GM04504 (cell line): ENCODE data around the gene AP2S1.
A peak's percentile ranks its signal among the peaks of the same experiment; 100 is the strongest.
"Not testable (repeated sequence)": the region's sequence is repeated elsewhere in the genome, so short reads cannot be mapped to it uniquely, and the experiment has no call there.

Experiments
- DNase-seq: peaks from one replicate; pipeline ENCODE4 v3.0.0-alpha.2; 2012; ENCODE audit warnings: low read depth

The AP2S1 gene

DNA sequence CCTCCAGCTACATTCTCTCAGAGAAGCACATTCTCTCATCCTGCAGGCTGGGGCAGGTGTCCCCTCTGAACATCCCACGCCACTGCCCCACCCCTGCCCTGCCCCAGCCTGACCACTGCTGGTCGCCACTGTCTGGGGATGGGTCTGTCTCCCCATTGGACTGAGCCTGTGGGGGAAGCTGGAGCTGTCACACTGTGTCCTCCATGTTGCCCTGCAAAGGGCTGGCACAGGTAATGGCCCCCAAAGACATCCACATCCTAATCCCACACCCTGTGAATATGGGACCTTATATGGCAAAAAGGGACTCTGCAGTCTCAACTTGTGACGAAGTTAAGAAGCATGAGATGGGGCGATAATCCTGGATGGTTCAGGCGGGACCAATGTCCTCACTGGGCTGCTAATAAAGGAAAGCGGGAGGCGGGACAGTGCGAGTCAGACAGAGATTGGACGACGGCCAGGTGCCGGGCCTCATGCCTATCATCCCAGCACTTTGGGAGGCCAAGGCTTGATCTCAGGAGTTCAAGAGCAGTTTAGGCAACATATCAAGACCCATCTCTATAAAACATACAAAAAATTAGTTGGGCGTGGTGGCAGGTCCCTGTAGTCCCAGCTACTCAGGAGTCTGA lies 9.1 kb downstream of the AP2S1 start:
- peak; percentile 63 for DNase-seq

GRCh38 chr19:46840498-46840942 lies 10.1 kb downstream of the AP2S1 start:
- peak; percentile 39 for DNase-seq

- DNase-seq: no peak
These were observed 10.7 kb downstream of the AP2S1 start for GRCh38 chr19:46839752-46840497.

- no peak for DNase-seq
These were observed 12.5 kb downstream of the AP2S1 start for GRCh38 chr19:46838160-46838559.

GRCh38 chr19:46834984-46835383 lies 15.7 kb downstream of the AP2S1 start:
- no peak for DNase-seq

- DNase-seq: no peak
These were observed 16.5 kb downstream of the AP2S1 start for GRCh38 chr19:46834121-46834520.

DNA sequence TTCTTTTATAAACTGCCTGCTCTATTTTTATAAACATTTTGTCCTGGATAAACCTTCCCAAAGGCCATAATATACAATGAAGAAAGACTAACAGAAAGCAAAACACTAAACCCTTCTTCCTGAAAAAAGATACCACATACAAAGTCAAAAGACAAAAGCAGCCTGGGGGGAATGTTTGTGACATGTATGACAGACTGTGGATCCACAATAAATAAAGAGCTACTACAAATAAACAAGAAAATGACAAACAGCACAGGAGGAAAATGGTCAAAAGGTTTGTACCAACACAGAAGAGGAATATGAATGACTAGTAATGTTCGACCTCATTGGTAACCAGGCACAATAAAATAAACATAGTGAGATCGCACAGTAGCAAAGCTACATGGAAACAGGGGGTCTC lies 19.8 kb downstream of the AP2S1 start:
- DNase-seq: no peak

GRCh38 chr19:46828484-46828883 lies 22.2 kb downstream of the AP2S1 start:
- DNase-seq: peak; percentile 27

GRCh38 chr19:46825731-46826055 lies 25.0 kb downstream of the AP2S1 start:
- no peak for DNase-seq

DNA sequence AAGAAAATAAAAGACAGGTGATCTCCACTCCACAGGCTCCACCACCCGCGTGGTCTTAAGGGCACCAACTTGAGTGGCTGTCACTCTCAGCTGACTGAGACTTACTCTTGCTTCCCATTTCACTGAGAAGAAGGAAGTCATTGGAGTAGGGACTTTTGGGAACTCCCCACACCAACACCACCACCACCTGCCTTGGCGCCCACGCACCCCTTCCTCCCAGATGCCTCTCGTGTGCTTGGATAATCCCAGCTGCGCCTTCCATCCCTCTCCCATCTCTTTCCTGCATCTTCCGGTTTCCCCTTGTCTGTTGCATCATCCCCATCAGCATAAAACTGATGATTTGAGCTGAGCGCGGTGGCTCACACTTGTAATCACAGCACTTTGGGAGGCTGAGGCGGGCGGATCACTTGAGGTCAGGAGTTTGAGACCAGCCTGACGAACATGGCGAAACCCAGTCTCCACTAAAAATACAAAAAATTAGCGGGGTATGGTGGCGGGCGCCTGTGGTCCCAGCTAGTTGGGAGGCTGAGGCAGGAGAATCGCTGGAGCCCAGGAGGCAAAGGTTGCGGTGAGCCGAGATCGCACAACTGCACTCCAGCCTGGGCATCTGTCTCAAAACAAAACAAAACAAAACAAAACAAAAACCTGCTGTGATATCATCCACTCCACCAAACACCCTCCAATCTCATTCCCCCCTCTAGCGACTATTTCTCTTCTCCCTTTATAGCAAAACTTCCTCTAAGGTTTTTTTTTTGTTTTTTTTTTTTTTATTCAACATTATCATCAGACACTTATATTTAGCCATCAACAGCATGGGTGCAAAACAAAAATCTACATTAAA lies 25.5 kb downstream of the AP2S1 start:
- no peak for DNase-seq

- DNase-seq: no peak
These were observed 27.6 kb downstream of the AP2S1 start for GRCh38 chr19:46823049-46823448.

DNA sequence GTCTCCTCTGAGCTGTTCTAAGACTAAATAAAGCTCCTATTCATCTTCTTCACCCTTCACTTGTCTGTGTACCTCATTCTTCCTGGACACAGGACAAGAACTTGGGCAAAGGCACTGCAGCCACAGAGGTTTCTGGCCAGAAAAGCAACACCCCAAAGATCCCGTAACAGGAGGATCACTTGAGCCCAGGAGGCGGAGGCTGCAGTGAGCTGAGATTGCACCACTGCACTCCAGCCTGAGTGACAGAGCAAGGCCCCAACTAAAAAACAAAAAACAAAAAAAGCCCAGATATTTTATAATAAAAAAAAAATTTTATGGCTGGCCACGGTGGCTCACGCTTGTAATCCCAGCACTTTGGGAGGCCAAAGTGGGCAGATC lies 28.2 kb downstream of the AP2S1 start:
- not testable (repeated sequence) for DNase-seq

DNA sequence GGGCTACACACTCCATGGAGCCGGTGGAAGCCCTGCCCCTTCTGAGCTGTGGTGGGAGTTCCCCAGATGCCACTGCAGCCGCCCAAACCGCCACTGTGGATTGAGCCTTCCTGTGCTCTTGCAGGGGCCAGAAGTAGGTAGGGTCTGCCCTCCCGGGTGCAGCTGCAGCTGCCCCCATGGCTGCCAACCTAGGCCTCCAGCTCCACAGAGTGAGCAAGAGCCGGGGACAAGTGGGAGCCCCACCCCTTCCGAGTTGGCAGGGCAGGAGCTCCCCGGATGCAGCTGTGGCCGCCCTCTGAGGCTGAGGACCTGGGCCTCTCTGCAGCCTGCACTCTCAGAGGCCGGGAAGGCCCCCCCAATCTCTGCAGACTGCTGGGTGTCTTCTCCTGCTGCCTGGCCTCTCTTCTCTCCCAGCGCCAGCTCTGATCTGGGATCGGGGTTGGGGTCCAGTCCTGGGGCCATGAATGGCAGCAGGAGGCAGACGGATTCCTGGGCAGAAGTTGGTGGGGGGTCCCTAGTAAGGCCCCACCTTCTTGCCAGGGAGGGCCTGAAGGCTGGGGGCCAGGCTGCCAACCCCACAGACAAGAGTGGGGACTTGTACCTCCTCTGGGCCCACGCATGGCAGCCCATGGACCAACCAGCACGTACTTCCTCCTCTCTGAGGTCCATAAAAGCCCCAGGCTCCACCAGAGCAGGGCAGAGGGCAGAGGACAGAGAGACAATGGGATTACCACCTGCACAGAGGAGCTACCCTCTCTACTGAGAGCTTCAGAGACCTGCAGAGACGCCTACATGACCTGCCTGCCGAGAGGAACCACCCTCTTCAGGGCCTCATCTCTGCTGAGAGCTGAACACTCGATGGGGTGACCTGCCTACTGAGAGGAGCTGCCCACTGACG lies 28.9 kb downstream of the AP2S1 start:
- DNase-seq: no peak

DNA sequence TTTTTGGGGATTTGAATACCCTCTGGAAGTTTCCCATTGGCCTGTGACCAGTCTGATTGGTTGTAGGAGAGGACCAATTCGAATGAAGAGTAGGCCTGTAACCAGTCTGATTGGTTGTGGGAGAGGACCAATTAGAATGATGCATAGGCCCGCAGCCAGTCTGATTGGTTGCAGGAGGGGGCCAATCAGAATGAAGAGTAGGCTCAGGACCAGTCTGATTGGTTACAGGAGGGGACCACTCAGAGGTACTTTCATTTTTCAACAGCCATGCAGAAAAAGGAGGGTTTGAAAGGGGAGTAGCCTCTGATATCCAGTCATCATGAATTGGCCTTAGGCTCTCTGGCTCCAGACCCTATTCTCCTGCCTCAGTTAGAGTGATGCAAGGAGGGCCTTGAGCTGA lies 31.8 kb downstream of the AP2S1 start:
- DNase-seq: no peak

DNA sequence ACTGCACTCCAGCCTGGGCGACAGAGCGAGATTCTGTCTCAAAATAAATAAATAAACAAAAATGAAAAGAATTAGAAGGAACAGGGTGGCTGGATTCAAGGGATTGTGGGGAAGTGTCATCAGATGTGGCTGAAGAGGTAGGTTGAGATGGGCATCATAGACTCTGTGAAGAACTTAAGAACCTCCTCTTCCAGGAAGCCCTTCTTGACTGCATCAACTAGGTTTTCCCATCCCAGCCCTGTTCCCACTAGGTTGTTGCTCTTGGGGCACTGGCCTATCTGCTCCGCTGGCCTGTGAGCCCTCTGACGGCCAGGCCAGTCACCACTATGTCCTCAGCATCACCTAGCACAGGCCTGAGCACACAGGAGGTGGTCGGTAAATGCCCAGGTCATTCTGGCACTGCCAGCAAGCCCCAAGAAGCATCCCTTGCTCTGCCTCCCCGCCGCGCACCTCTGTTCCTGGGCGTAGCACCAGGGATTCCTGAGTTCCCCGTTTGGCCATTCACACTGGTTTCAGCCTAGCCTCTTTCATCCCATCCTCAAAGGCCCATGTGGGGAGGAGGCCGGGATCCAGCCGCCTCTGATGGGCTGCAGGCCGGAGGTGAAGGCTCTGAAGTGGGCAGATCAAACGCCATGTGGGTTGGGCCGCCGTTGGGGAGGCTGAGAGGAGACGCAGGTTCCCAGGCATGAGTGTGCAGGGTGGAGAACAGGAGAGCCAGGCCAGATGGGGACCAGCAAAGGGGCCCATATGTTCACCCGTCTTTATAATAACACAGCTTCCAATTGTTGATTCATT lies 34.6 kb downstream of the AP2S1 start:
- no peak for DNase-seq

DNA sequence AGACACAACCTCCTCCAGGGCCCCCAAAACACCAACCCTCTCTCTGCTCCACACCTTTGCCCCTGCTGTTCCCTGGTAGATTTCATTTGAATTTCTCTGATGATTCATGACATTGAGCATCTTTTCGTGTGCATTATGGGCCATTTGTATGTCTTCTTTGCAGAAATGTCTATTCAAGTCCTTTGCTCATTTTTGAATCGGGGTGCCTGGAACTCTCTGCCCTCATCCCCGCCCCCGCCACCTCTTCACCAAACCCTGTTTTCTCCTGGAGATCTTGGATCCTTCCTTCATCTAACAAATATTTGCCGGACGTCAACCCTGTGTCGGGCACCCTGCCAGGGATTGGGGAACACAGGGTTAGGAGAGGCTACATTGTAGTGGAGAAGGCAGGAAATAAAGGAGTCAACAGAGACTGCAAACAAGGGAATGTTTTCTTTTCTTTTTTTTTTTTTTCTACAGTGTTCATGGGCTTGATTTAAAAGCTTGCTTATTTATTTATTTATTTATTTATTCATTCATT lies 36.7 kb downstream of the AP2S1 start:
- no peak for DNase-seq

DNA sequence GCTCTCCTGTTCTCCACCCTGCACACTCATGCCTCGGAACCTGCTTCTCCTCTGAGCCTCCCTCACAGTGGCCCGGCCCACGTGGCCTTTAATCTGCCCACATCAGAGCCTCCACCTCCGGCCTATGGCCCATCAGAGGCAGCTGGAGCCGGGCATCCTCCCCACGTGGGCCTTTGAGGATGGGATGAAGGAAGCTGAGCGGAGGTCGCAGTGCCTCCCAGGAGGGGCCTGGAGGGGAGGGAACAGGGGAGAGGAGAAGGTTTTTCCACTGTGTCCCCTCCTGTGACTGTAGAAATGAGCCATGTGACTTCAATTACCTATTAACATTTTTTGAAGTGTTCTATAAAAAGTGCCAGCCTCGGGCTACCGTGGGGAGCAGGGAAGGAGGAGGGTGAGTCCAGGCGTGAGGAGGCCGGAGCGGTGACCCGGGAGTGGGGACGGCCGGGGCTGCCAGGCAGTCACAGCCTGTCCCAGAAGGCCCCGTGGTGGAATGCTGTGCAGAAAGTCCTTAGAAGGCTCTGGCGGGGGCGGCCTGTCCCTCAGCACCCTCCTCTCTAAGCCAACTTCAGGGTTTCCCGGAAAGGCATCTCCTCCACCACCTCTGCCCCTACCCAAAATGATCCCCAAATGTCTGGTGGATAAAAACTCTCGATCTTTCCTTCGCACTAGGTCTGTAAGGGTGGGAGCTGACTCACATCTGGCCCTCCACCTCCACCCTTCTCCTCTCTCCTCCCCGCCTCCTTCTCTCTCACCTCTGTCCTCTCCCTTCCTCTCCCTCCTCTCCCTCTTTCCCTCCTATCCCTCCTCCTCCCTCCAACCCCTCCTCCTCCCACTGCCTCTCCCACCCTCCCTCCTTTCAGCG lies 37.4 kb downstream of the AP2S1 start:
- DNase-seq: no peak

- no peak for DNase-seq
These were observed 40.9 kb downstream of the AP2S1 start for GRCh38 chr19:46809534-46810272.

- DNase-seq: no peak
These were observed 44.0 kb downstream of the AP2S1 start for GRCh38 chr19:46806656-46807055.
